Natural killer cell (primary cell): ENCODE data around the gene PGLYRP4. TPM values are rescaled to one million over a fixed set of nuclear protein-coding genes. Genes with fewer than 3 reads are reported as not detected.
A peak's percentile ranks its signal among the peaks of the same experiment; 100 is the strongest.

Source experiments
- ATAC-seq, 3 donors: fragments of 150-1000 bp in 2 of 3; fragments of 200-7000 bp in 1 of 3; cut with Tn5 transposase; 1 replicate in 1 of 3; 2 replicates in 2 of 3; pipeline ENCODE4 v1.10.0; 2021; ENCODE audit warnings: mild to moderate bottlenecking in 2 of 3, moderate library complexity in 2 of 3
- DNase-seq, 2 donors: peaks; one replicate each; pipeline versions ENCODE4 v3.0.0 to v3.0.0-alpha.2; 2013 to 2021; ENCODE audit warnings: mixed read lengths in 1 of 2
- H3K27ac ChIP-seq: one replicate; pipeline ENCODE4 v1.5.1; 2013; ENCODE audit warnings: mild to moderate bottlenecking, low read length
- H3K27me3 ChIP-seq: one replicate; pipeline ENCODE4 v1.6.1; 2013; ENCODE audit warnings: low read length; ENCODE audit not compliant: control insufficient read depth, insufficient read depth
- H3K36me3 ChIP-seq: one replicate; pipeline ENCODE4 v1.6.1; 2013; ENCODE audit warnings: low read length; ENCODE audit not compliant: control insufficient read depth, insufficient read depth
- H3K4me1 ChIP-seq: one replicate; pipeline ENCODE4 v1.6.1; 2013; ENCODE audit warnings: low read length; ENCODE audit not compliant: control insufficient read depth, insufficient read depth
- H3K4me3 ChIP-seq: one replicate; pipeline ENCODE4 v1.5.1; 2013; ENCODE audit warnings: low read length
- H3K9me3 ChIP-seq: one replicate; pipeline ENCODE4 v1.6.1; 2013; ENCODE audit warnings: low read length; ENCODE audit not compliant: control insufficient read depth, insufficient read depth
- H3K27ac Mint-ChIP-seq, 2 donors: one replicate each; pipeline ENCODE4 v1.8.0; 2022; ENCODE audit warnings: mild to moderate bottlenecking in 2 of 2, mixed read lengths in 2 of 2, moderate library complexity in 1 of 2
- H3K27me3 Mint-ChIP-seq, 2 donors: one replicate each; pipeline ENCODE4 v1.8.0; 2022; ENCODE audit warnings: low read depth in 2 of 2, mixed read lengths in 2 of 2
- H3K36me3 Mint-ChIP-seq: one replicate; pipeline ENCODE4 v1.8.0; 2022; ENCODE audit warnings: mixed read lengths
- H3K4me1 Mint-ChIP-seq, 2 donors: one replicate each; pipeline ENCODE4 v1.8.0; 2022; ENCODE audit warnings: mixed read lengths in 2 of 2
- H3K4me3 Mint-ChIP-seq: one replicate; pipeline ENCODE4 v1.8.0; 2022; ENCODE audit warnings: mild to moderate bottlenecking, moderate library complexity, mixed read lengths
- H3K9me3 Mint-ChIP-seq, 2 donors: one replicate each; pipeline ENCODE4 v1.8.0; 2022; ENCODE audit warnings: mixed read lengths in 2 of 2
- CTCF ChIP-seq: fragments of 200-600 bp; IDR thresholded peaks from one replicate; pipeline ENCODE4 v1.8.0; 2022; ENCODE audit warnings: antibody characterized with exemption
- WGBS: methylation state at CpG from one replicate; pipeline ENCODE4 v1.1.7; 2013; ENCODE audit warnings: missing lambda C conversion rate; ENCODE audit not compliant: insufficient coverage; 5-methylcytosine and 5-hydroxymethylcytosine counted together
- intact Hi-C: fragments of 100-400 bp; cut with micrococcal nuclease; formaldehyde crosslinking; loops from one replicate; pipeline ENCODE4 v1.14.2; 2022
- total RNA-seq, 4 donors: library from RNA; stranded (reverse); fragments of 120-200 nt in 1 of 4; gene quantifications; one replicate each; pipeline versions ENCODE4 v1.2.3 to v1.2.4, GENCODE V29; 2013 to 2022

The PGLYRP4 gene
- total RNA-seq, 3 donors from 2014 or later (not counting 1 experiment from before 2014, with no cell fraction given): not detected

GRCh38 chr1:153372571-153372970 lies 23.9 kb upstream of the PGLYRP4 start:
- DNase-seq (no peak), ATAC-seq (no peak)
- Mint-ChIP-seq H3K9me3 (no peaks in the 10 kb centered on the region), H3K27ac (no peak overlapping the region), H3K27me3 (peaks cover 10 to 26% of the 10 kb centered on the region in 2 donors), H3K4me1 (no peaks in the 10 kb centered on the region), H3K36me3 (no peaks in the 10 kb centered on the region), H3K4me3 (no peak overlapping the region)
- H3K27ac ChIP-seq: no peak overlapping the region
- no peak for TF ChIP-seq CTCF
- H3K4me1 ChIP-seq: no peaks in the 10 kb centered on the region
- intact Hi-C loops: no loop called here
- no peak overlapping the region for H3K4me3 ChIP-seq
- no peaks in the 10 kb centered on the region for H3K36me3 ChIP-seq
- no peaks in the 10 kb centered on the region for H3K27me3 ChIP-seq
- H3K9me3 ChIP-seq: no peaks in the 10 kb centered on the region
- WGBS: 89% methylated on average over 2 of the region's 2 CpGs

- H3K36me3 ChIP-seq: no peaks in the 10 kb centered on the region
- Mint-ChIP-seq H3K4me3 (no peak overlapping the region), H3K27ac (no peak overlapping the region), H3K4me1 (no peaks in the 10 kb centered on the region), H3K36me3 (no peaks in the 10 kb centered on the region), H3K9me3 (no peaks in the 10 kb centered on the region), H3K27me3 (peaks cover 10 to 28% of the 10 kb centered on the region in 2 donors)
- TF ChIP-seq CTCF: no peak
- no peak overlapping the region for H3K27ac ChIP-seq
- no peak overlapping the region for H3K4me3 ChIP-seq
- WGBS: 77% methylated on average over 1 of the region's 1 CpG
- H3K27me3 ChIP-seq: no peaks in the 10 kb centered on the region
- no peak for ATAC-seq
- no peaks in the 10 kb centered on the region for H3K4me1 ChIP-seq
- no peak for DNase-seq
- no peaks in the 10 kb centered on the region for H3K9me3 ChIP-seq
- intact Hi-C loops: no loop called here
Measured at GRCh38 chr1:153371231-153371630, 22.6 kb upstream of the PGLYRP4 start.

- H3K27me3 ChIP-seq: no peaks in the 10 kb centered on the region
- Mint-ChIP-seq H3K27ac (no peak overlapping the region), H3K4me3 (no peak overlapping the region), H3K27me3 (peaks cover 13 to 37% of the 10 kb centered on the region in 2 donors), H3K36me3 (no peaks in the 10 kb centered on the region), H3K4me1 (no peaks in the 10 kb centered on the region), H3K9me3 (no peaks in the 10 kb centered on the region)
- no peak for DNase-seq
- H3K9me3 ChIP-seq: no peaks in the 10 kb centered on the region
- WGBS: 100% methylated on average over 1 of the region's 3 CpGs
- intact Hi-C loops: no loop called here
- no peaks in the 10 kb centered on the region for H3K4me1 ChIP-seq
- H3K4me3 ChIP-seq: no peak overlapping the region
- no peaks in the 10 kb centered on the region for H3K36me3 ChIP-seq
- no peak for TF ChIP-seq CTCF
- ATAC-seq: no peak
- no peak overlapping the region for H3K27ac ChIP-seq
Measured at GRCh38 chr1:153370146-153370545, 21.5 kb upstream of the PGLYRP4 start.

GRCh38 chr1:153368495-153368894 lies 19.9 kb upstream of the PGLYRP4 start:
- ATAC-seq: peak in 1 of 3 donors; percentile 54
- intact Hi-C loops: no loop called here
- no peak overlapping the region for H3K4me3 Mint-ChIP-seq
- WGBS: no CpG with 5 or more reads among the region's 2 CpGs
- Histone ChIP-seq H3K4me3 (no peak overlapping the region), H3K4me1 (no peaks in the 10 kb centered on the region), H3K36me3 (no peaks in the 10 kb centered on the region), H3K27ac (no peak overlapping the region), H3K27me3 (no peaks in the 10 kb centered on the region), H3K9me3 (no peaks in the 10 kb centered on the region)
- no peaks in the 10 kb centered on the region for H3K36me3 Mint-ChIP-seq
- no peak overlapping the region for H3K27ac Mint-ChIP-seq
- no peak for TF ChIP-seq CTCF
- no peaks in the 10 kb centered on the region for H3K9me3 Mint-ChIP-seq
- H3K4me1 Mint-ChIP-seq: no peaks in the 10 kb centered on the region
- no peak for DNase-seq
- H3K27me3 Mint-ChIP-seq: peaks cover 16 to 37% of the 10 kb centered on the region in 2 donors
